WTC11 (cell line): ENCODE data around the gene PARD3B.

Experiments used
- ESRRA ChIP-seq: sonication (generic); formaldehyde crosslinking; IDR thresholded peaks from 2 replicates; pipeline ENCODE4 v1.8.1; 2022; ENCODE audit warnings: mild to moderate bottlenecking, missing genetic modification reagents, borderline replicate concordance
- FOXK1 ChIP-seq: sonication (generic); formaldehyde crosslinking; IDR thresholded peaks from 2 replicates; pipeline ENCODE4 v1.8.0; 2022; ENCODE audit warnings: mild to moderate bottlenecking, moderate library complexity, missing genetic modification reagents
- JUN ChIP-seq: sonication (generic); formaldehyde crosslinking; IDR thresholded peaks from 2 replicates; pipeline ENCODE4 v1.8.0; 2023; ENCODE audit warnings: mild to moderate bottlenecking, missing genetic modification reagents
- MYBL2 ChIP-seq: sonication (generic); formaldehyde crosslinking; IDR thresholded peaks from 2 replicates; pipeline ENCODE4 v1.8.1; 2023; ENCODE audit warnings: mild to moderate bottlenecking, moderate library complexity, missing genetic modification reagents
- NFYB ChIP-seq: sonication (generic); formaldehyde crosslinking; conservative IDR thresholded peaks from 2 replicates; pipeline ENCODE4 v1.8.0; 2022; ENCODE audit warnings: low read depth, missing genetic modification reagents
- NR1H2 ChIP-seq: sonication (generic); formaldehyde crosslinking; IDR thresholded peaks from 2 replicates; pipeline ENCODE4 v1.9.0; 2021; ENCODE audit warnings: mild to moderate bottlenecking, moderate library complexity, missing genetic modification reagents
- SP1 ChIP-seq: sonication (generic); formaldehyde crosslinking; conservative IDR thresholded peaks from 2 replicates; pipeline ENCODE4 v1.8.1; 2022; ENCODE audit warnings: missing genetic modification reagents
- TF ChIP-seq, protein P1 (sequence below): fragments of 250-450 bp; sonication (Bioruptor Pico); IDR thresholded peaks from 2 replicates; pipeline ENCODE4 v1.9.0; 2021; ENCODE audit warnings: mild to moderate bottlenecking
- TF ChIP-seq, protein P2 (sequence below): fragments of 200-600 bp; IDR thresholded peaks from 2 replicates; pipeline ENCODE4 v1.8.0; 2022; ENCODE audit warnings: antibody characterized with exemption
- TF ChIP-seq, protein P3 (sequence below): sonication (generic); formaldehyde crosslinking; IDR thresholded peaks from 2 replicates; pipeline ENCODE4 v1.8.1; 2022; ENCODE audit warnings: low read depth, mild to moderate bottlenecking, moderate library complexity, missing genetic modification reagents, borderline replicate concordance
- TF ChIP-seq, protein P4 (sequence below): sonication (generic); formaldehyde crosslinking; IDR thresholded peaks from 2 replicates; pipeline ENCODE4 v1.8.1; 2022; ENCODE audit warnings: mild to moderate bottlenecking, missing genetic modification reagents, moderate library complexity, borderline replicate concordance
- TF ChIP-seq, protein P5 (sequence below): sonication (generic); formaldehyde crosslinking; IDR thresholded peaks from 2 replicates; pipeline ENCODE4 v1.8.1; 2023; ENCODE audit warnings: mild to moderate bottlenecking, missing genetic modification reagents

DNA sequence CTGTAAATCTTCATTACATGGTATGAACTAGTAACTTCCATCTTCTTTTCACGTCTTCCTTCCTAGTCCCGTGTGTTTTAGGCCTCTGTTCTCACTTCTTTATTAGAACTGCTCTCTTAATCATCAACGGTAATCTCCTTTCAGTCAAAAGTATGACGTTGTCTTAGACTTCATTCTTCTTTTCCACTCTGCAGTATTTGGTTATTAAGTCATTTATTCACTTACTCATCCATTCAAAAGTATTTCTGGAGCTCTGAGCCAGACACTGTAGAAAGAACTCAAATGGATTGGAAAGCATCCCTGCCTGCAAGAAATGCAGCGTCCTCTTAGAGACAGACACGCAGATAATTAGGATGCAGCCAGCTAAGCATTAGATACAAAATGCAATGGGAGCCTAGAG lies 642.5 kb downstream of the PARD3B start:
- TF ChIP-seq, protein P1, sequence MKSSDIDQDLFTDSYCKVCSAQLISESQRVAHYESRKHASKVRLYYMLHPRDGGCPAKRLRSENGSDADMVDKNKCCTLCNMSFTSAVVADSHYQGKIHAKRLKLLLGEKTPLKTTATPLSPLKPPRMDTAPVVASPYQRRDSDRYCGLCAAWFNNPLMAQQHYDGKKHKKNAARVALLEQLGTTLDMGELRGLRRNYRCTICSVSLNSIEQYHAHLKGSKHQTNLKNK, result no peak
- TF ChIP-seq, protein P2, sequence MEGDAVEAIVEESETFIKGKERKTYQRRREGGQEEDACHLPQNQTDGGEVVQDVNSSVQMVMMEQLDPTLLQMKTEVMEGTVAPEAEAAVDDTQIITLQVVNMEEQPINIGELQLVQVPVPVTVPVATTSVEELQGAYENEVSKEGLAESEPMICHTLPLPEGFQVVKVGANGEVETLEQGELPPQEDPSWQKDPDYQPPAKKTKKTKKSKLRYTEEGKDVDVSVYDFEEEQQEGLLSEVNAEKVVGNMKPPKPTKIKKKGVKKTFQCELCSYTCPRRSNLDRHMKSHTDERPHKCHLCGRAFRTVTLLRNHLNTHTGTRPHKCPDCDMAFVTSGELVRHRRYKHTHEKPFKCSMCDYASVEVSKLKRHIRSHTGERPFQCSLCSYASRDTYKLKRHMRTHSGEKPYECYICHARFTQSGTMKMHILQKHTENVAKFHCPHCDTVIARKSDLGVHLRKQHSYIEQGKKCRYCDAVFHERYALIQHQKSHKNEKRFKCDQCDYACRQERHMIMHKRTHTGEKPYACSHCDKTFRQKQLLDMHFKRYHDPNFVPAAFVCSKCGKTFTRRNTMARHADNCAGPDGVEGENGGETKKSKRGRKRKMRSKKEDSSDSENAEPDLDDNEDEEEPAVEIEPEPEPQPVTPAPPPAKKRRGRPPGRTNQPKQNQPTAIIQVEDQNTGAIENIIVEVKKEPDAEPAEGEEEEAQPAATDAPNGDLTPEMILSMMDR, result no peak
- TF ChIP-seq, protein P3, sequence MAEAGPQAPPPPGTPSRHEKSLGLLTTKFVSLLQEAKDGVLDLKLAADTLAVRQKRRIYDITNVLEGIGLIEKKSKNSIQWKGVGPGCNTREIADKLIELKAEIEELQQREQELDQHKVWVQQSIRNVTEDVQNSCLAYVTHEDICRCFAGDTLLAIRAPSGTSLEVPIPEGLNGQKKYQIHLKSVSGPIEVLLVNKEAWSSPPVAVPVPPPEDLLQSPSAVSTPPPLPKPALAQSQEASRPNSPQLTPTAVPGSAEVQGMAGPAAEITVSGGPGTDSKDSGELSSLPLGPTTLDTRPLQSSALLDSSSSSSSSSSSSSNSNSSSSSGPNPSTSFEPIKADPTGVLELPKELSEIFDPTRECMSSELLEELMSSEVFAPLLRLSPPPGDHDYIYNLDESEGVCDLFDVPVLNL (CRISPR knock-in tag), result no peak
- TF ChIP-seq, protein P4, sequence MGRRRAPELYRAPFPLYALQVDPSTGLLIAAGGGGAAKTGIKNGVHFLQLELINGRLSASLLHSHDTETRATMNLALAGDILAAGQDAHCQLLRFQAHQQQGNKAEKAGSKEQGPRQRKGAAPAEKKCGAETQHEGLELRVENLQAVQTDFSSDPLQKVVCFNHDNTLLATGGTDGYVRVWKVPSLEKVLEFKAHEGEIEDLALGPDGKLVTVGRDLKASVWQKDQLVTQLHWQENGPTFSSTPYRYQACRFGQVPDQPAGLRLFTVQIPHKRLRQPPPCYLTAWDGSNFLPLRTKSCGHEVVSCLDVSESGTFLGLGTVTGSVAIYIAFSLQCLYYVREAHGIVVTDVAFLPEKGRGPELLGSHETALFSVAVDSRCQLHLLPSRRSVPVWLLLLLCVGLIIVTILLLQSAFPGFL (CRISPR knock-in tag), result no peak
- TF ChIP-seq MYBL2 (CRISPR knock-in tag) (no peak), NFYB (no peak), SP1 (no peak), FOXK1 (CRISPR knock-in tag) (no peak), JUN (no peak), ESRRA (no peak), NR1H2 (CRISPR knock-in tag) (no peak)
- TF ChIP-seq, protein P5, sequence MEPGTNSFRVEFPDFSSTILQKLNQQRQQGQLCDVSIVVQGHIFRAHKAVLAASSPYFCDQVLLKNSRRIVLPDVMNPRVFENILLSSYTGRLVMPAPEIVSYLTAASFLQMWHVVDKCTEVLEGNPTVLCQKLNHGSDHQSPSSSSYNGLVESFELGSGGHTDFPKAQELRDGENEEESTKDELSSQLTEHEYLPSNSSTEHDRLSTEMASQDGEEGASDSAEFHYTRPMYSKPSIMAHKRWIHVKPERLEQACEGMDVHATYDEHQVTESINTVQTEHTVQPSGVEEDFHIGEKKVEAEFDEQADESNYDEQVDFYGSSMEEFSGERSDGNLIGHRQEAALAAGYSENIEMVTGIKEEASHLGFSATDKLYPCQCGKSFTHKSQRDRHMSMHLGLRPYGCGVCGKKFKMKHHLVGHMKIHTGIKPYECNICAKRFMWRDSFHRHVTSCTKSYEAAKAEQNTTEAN (CRISPR knock-in tag), result no peak
